ENCODE results near the gene MEN1. TPM values are rescaled to one million over a fixed set of nuclear protein-coding genes. Genes with fewer than 3 reads are reported as not detected.

Gene MEN1
- total and polyA plus RNA-seq, 8 donors, result 26.9 to 46.5 (median 37.0) TPM

DNA sequence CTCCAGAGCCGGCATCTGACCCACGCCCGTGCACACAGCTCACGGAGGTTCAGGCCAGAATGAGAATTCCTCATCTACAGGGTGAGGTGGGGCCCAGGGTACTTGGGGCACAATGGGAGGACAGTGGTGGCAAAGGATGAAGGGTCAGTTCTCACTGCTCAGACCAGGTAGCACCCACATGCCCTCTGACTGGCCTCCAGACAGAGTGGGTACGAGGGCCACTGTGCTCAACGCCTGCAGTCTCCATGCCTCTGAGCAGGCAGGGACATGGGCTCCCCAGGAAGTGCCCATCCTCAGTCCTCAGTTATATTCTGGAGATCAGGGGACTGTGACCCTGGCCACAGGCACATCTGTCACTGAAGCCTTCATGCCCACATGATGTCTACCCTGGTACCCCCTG is 47.1 kb upstream of the MEN1 start:
- intact Hi-C loops (cut with DNase I), result no loop called here
- no peak overlapping the region for H3K4me3 ChIP-seq
- ATAC-seq (no peak), DNase-seq (no peak)
- peak overlapping the region in 1 of 2 donors; percentile 92 for H3K27ac ChIP-seq
- H3K27me3 ChIP-seq, result no peaks in the 10 kb centered on the region
- peaks cover 52 to 100% of the 10 kb centered on the region in 2 donors for H3K4me1 ChIP-seq
- TF ChIP-seq CTCF (IDR thresholded peaks at IDR 0.05), result no peak
- H3K9me3 ChIP-seq, result no peaks in the 10 kb centered on the region
- peaks cover 0 to 71% of the 10 kb centered on the region in 2 donors for H3K36me3 ChIP-seq

DNA sequence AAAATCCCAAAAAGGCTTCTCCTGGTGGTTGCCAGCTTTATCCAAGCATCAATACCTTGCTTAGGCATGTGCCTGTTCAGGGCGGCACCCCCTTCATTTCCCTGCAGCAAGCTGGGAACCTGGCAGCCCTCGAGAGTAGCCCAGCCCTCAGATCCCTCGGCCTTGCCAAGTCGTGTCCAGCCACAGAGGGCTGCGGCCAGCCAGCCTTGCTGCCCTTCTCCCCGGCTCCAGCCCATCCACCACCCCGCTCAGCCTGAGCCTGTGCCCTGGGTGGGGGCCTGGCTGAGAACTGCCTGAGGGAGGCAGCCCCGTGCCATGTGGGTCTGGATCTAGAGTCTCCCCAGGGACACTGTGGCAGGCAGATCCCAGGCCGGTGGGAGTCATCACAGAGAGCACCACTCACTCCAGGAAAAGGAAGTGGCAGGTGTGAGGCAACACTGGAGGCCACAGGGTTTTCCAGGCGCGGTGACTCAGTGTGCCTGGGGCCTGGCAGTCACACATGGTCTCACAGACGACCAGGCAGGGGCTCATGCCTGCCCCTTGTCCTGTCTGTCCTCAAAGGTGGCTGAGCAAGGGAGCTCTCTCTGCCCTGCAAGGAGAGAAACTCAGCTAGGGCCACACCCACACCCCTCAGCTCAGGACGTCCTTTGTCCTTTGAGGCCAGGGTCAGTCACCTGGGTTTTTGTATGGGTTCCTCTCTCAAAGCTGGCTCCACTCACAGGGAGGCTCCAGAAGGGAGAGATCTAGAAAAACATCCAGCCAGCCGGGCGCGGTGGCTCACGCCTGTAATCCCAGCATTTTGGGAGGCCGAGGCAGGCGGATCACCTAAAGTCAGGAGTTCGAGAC is 46.3 kb upstream of the MEN1 start:
- Histone ChIP-seq H3K36me3 (peaks cover 0 to 80% of the 10 kb centered on the region in 2 donors), H3K27me3 (no peaks in the 10 kb centered on the region), H3K27ac (peak overlapping the region; percentile 47 to 92), H3K4me3 (peak overlapping the region in 1 of 2 donors; percentile 19), H3K9me3 (no peaks in the 10 kb centered on the region), H3K4me1 (peaks cover 45 to 100% of the 10 kb centered on the region in 2 donors)
- DNase-seq (peak in 2 of 4 donors; percentile 85 to 94), ATAC-seq (peak; percentile 67)
- intact Hi-C loops (cut with DNase I), result no loop called here
- no peak for TF ChIP-seq CTCF (IDR thresholded peaks at IDR 0.05)

DNA sequence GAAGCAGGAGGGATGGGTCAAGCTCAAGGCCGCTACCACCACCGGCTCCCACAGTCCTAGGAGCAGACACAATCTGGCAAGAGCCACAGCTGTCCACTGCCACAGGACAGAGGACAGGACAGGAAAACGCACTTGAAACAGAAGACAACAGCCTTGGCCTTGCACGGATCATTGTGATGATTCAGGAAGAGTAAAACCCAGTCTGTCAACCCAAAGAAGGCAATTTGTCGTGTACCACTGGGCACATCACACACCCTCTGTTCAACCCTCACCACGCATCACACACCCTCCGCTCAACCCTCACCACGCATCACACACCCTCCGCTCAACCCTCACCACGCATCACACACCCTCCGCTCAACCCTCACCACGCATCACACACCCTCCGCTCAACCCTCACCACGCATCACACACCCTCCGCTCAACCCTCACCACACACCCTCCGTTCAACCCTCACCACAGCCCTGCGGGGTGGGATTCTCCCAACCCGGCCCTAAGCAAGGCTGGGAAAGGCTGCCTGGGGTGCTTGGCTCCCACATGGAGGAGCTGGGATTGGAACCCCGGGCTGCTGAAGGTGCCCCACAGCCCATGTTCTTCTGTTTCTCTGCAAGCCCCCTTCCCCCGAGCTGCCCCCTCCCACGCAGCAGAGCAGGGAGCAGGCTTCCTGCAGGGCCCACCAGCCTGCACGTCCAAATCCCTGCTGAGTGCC is 45.4 kb upstream of the MEN1 start:
- Histone ChIP-seq H3K9me3 (no peaks in the 10 kb centered on the region), H3K27me3 (no peaks in the 10 kb centered on the region), H3K4me3 (peak overlapping the region in 1 of 2 donors; percentile 19), H3K36me3 (peaks cover 0 to 83% of the 10 kb centered on the region in 2 donors), H3K27ac (peak overlapping the region; percentile 72 to 92), H3K4me1 (peaks cover 45 to 100% of the 10 kb centered on the region in 2 donors)
- DNase-seq (peak in 1 of 4 donors; percentile 61), ATAC-seq (no peak)
- intact Hi-C loops (cut with DNase I), result no loop called here
- TF ChIP-seq CTCF (IDR thresholded peaks at IDR 0.05), result no peak

DNA sequence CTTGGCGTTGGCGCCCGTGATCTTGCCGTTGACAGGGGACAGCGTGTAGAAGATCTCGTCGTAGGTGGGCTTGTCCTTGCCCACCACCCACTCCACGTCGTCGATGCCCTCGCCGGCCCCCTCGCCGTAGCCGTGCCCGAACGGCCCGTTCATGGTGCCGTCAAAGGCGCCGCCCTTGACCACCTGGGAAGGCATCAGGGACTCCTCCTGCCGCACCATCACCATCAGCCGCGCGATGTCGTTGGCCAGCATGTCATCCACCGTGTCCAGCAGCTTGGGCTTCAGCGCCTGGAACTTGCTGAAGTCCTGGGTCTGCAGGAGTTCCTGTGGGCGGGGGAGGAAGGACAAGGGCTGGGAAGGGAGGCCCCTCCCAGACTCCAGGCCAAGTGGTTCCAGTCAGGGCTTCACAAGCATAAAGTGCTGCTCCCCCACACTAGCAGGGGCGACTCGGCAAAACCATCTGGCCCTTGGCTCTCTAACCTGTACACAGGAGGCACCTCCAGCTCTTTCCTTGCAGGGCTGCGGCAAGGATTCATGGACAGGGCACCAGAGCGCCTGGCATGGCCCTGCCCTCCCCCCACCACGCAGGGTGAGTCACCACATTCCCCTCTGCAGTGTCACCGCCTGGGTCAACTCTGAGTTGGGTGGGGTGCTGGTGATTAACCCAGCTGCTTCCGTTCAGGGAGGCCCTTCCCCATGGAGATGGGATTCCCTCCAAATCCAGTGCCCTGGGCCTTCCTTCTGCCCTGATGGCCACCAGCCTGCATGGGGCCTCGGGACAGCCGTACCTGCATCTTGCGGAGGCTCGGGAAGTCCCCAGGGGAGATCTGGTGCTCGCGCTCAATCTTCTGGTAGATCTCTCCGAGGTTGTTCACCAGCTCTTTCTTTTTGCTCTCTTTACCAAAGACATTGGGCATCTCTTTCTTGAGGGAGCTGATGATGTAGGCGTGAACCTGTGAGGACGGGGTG is 44.5 kb upstream of the MEN1 start:
- intact Hi-C loops (cut with DNase I), result no loop called here
- Histone ChIP-seq H3K4me1 (peaks cover 47 to 100% of the 10 kb centered on the region in 2 donors), H3K27me3 (no peaks in the 10 kb centered on the region), H3K9me3 (no peaks in the 10 kb centered on the region), H3K4me3 (peak overlapping the region in 1 of 2 donors; percentile 14), H3K36me3 (peaks cover 0 to 78% of the 10 kb centered on the region in 2 donors), H3K27ac (peak overlapping the region; percentile 72 to 92)
- DNase-seq (peak in 2 of 4 donors; percentile 88 to 95), ATAC-seq (peak; percentile 89)
- TF ChIP-seq CTCF (IDR thresholded peaks at IDR 0.05), result no peak
